ENCODE results near the gene SDHA. TPM values are rescaled to one million over a fixed set of nuclear protein-coding genes. Genes with fewer than 3 reads are reported as not detected.
"Not testable (repeated sequence)": the region's sequence is repeated elsewhere in the genome, so short reads cannot be mapped to it uniquely, and the experiment has no call there.

Gene SDHA
- polyA plus RNA-seq, 2 donors: 43.7 to 63.1 TPM

DNA sequence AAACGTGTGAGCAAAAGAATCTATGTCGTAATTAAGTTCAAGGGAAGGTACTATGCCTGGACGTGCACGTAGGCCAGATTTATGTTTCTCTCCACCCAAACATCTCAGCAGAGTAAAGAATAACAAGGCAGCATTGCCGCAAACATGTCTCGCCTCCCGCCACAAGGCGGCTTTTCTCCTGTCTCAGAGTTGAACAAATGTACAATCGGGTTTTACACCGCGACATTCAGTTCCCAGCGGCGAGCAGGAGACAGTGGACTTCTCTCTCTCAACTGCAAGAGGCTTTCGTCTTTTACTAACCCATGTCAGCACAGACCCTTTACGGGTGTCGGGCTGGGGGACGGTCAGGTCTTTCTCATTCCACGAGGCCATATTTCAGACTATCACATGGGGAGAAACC lies 21.1 kb upstream of the SDHA start:
- not testable (repeated sequence) for H3K4me1 ChIP-seq (ENCODE audit: control insufficient read depth in 2 of 2, insufficient read depth in 2 of 2, low read length in 1 of 2); H3K27me3 ChIP-seq (ENCODE audit: control insufficient read depth in 1 of 2, insufficient read depth in 2 of 2, low read length in 2 of 2); H3K9me3 ChIP-seq (ENCODE audit: control insufficient read depth in 2 of 2, insufficient read depth in 1 of 2, low read depth in 1 of 2, low read length in 1 of 2); H3K4me3 ChIP-seq (ENCODE audit: low read depth in 1 of 2, low read length in 2 of 2); H3K27ac ChIP-seq (ENCODE audit: low read depth in 2 of 2, low read length in 1 of 2); H3K36me3 ChIP-seq (ENCODE audit: control insufficient read depth in 2 of 2, insufficient read depth in 2 of 2, low read length in 1 of 2)
- WGBS, 2 donors: 58 to 67% methylated on average over 18 of the region's 18 CpGs

GRCh38 chr5:197892-198489 lies 20.1 kb upstream of the SDHA start:
- WGBS, 2 donors: 83 to 84% methylated on average over 12 of the region's 12 CpGs
- H3K4me3 ChIP-seq (ENCODE audit: low read depth in 1 of 2, low read length in 2 of 2): no peak overlapping the region
- no peak overlapping the region for H3K27ac ChIP-seq (ENCODE audit: low read depth in 2 of 2, low read length in 1 of 2)

GRCh38 chr5:198516-199196 lies 19.5 kb upstream of the SDHA start:
- Histone ChIP-seq H3K27me3 (ENCODE audit: control insufficient read depth in 1 of 2, insufficient read depth in 2 of 2, low read length in 2 of 2) (no peaks in the 10 kb centered on the region), H3K27ac (ENCODE audit: low read depth in 2 of 2, low read length in 1 of 2) (no peak overlapping the region), H3K36me3 (ENCODE audit: control insufficient read depth in 2 of 2, insufficient read depth in 2 of 2, low read length in 1 of 2) (peaks cover 0 to 5% of the 10 kb centered on the region in 2 donors), H3K9me3 (ENCODE audit: control insufficient read depth in 2 of 2, insufficient read depth in 1 of 2, low read depth in 1 of 2, low read length in 1 of 2) (no peaks in the 10 kb centered on the region), H3K4me3 (ENCODE audit: low read depth in 1 of 2, low read length in 2 of 2) (no peak overlapping the region), H3K4me1 (ENCODE audit: control insufficient read depth in 2 of 2, insufficient read depth in 2 of 2, low read length in 1 of 2) (no peaks in the 10 kb centered on the region)
- 96 to 97% methylated on average over 21 of the region's 21 CpGs for WGBS, 2 donors

More at GRCh38 chr5:197892-198489, 20.1 kb upstream of the SDHA start:
- Histone ChIP-seq H3K4me1 (ENCODE audit: control insufficient read depth in 2 of 2, insufficient read depth in 2 of 2, low read length in 1 of 2) (no peaks in the 10 kb centered on the region), H3K27me3 (ENCODE audit: control insufficient read depth in 1 of 2, insufficient read depth in 2 of 2, low read length in 2 of 2) (no peaks in the 10 kb centered on the region), H3K36me3 (ENCODE audit: control insufficient read depth in 2 of 2, insufficient read depth in 2 of 2, low read length in 1 of 2) (no peaks in the 10 kb centered on the region), H3K9me3 (ENCODE audit: control insufficient read depth in 2 of 2, insufficient read depth in 1 of 2, low read depth in 1 of 2, low read length in 1 of 2) (no peaks in the 10 kb centered on the region)

DNA sequence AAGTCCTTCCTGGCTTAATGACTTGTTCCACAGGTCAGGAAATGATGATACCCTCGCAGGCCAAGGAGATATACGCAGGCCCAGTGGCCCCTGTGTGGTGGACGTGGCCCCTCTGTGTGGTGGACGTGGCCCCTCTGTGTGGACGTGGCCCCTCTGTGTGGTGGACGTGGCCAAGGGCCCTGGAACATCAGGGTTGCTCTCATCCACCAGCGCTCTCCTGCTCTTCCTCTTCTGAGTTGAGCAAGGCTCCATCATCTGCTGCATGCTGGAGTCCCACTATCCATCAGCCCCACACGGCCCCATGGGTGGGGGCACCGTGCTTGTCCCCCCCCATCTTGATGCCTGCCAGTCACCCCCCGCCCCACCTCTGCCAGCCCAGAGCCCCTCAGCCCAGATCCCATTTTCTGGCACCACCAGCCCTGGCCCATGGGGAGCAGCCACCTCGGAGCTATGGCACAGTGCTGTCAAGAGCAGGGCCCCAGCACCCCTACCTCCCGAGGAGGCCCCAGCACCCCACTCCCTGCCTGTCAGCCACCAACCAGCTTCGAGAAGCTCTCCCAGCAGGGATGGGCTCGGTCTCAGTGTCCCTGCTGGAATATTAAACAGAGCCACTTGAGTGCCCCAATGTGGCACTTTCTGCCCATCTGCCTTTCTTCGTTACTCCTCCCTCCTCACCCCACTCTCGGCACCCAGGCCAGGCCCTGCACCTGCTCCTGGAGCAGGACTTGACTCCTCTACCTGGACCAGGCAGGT lies 18.7 kb upstream of the SDHA start:
- H3K4me3 ChIP-seq (ENCODE audit: low read depth in 1 of 2, low read length in 2 of 2): no peak overlapping the region
- no peaks in the 10 kb centered on the region for H3K27me3 ChIP-seq (ENCODE audit: control insufficient read depth in 1 of 2, insufficient read depth in 2 of 2, low read length in 2 of 2)
- H3K36me3 ChIP-seq (ENCODE audit: control insufficient read depth in 2 of 2, insufficient read depth in 2 of 2, low read length in 1 of 2): peaks cover 0 to 11% of the 10 kb centered on the region in 2 donors
- WGBS, 2 donors: 92 to 95% methylated on average over 16 of the region's 16 CpGs
- no peak overlapping the region for H3K27ac ChIP-seq (ENCODE audit: low read depth in 2 of 2, low read length in 1 of 2)
- H3K9me3 ChIP-seq (ENCODE audit: control insufficient read depth in 2 of 2, insufficient read depth in 1 of 2, low read depth in 1 of 2, low read length in 1 of 2): no peaks in the 10 kb centered on the region
- H3K4me1 ChIP-seq (ENCODE audit: control insufficient read depth in 2 of 2, insufficient read depth in 2 of 2, low read length in 1 of 2): no peaks in the 10 kb centered on the region

- no peaks in the 10 kb centered on the region for H3K4me1 ChIP-seq (ENCODE audit: control insufficient read depth in 2 of 2, insufficient read depth in 2 of 2, low read length in 1 of 2)
- WGBS, 2 donors: 88 to 92% methylated on average over 23 of the region's 23 CpGs
- no peaks in the 10 kb centered on the region for H3K27me3 ChIP-seq (ENCODE audit: control insufficient read depth in 1 of 2, insufficient read depth in 2 of 2, low read length in 2 of 2)
Observed at GRCh38 chr5:199950-200645, 18.0 kb upstream of the SDHA start.

GRCh38 chr5:200985-201384 lies 17.1 kb upstream of the SDHA start:
- H3K36me3 ChIP-seq (ENCODE audit: control insufficient read depth in 2 of 2, insufficient read depth in 2 of 2, low read length in 1 of 2): peaks cover 0 to 15% of the 10 kb centered on the region in 2 donors

More at GRCh38 chr5:199950-200645, 18.0 kb upstream of the SDHA start:
- peaks cover 0 to 13% of the 10 kb centered on the region in 2 donors for H3K36me3 ChIP-seq (ENCODE audit: control insufficient read depth in 2 of 2, insufficient read depth in 2 of 2, low read length in 1 of 2)
- H3K4me3 ChIP-seq (ENCODE audit: low read depth in 1 of 2, low read length in 2 of 2): no peak overlapping the region
- no peaks in the 10 kb centered on the region for H3K9me3 ChIP-seq (ENCODE audit: control insufficient read depth in 2 of 2, insufficient read depth in 1 of 2, low read depth in 1 of 2, low read length in 1 of 2)
- H3K27ac ChIP-seq (ENCODE audit: low read depth in 2 of 2, low read length in 1 of 2): no peak overlapping the region

GRCh38 chr5:201672-202071 lies 16.4 kb upstream of the SDHA start:
- H3K4me1 ChIP-seq (ENCODE audit: control insufficient read depth in 2 of 2, insufficient read depth in 2 of 2, low read length in 1 of 2): no peaks in the 10 kb centered on the region
- no peak overlapping the region for H3K27ac ChIP-seq (ENCODE audit: low read depth in 2 of 2, low read length in 1 of 2)
- H3K4me3 ChIP-seq (ENCODE audit: low read depth in 1 of 2, low read length in 2 of 2): no peak overlapping the region
- H3K27me3 ChIP-seq (ENCODE audit: control insufficient read depth in 1 of 2, insufficient read depth in 2 of 2, low read length in 2 of 2): no peaks in the 10 kb centered on the region
- H3K9me3 ChIP-seq (ENCODE audit: control insufficient read depth in 2 of 2, insufficient read depth in 1 of 2, low read depth in 1 of 2, low read length in 1 of 2): no peaks in the 10 kb centered on the region
- WGBS, 2 donors: 91 to 97% methylated on average over 8 of the region's 8 CpGs
- peaks cover 0 to 18% of the 10 kb centered on the region in 2 donors for H3K36me3 ChIP-seq (ENCODE audit: control insufficient read depth in 2 of 2, insufficient read depth in 2 of 2, low read length in 1 of 2)

More at GRCh38 chr5:200985-201384, 17.1 kb upstream of the SDHA start:
- no peaks in the 10 kb centered on the region for H3K9me3 ChIP-seq (ENCODE audit: control insufficient read depth in 2 of 2, insufficient read depth in 1 of 2, low read depth in 1 of 2, low read length in 1 of 2)
- 58% methylated on average over 3 to 4 of the region's 4 CpGs for WGBS, 2 donors
- H3K4me3 ChIP-seq (ENCODE audit: low read depth in 1 of 2, low read length in 2 of 2): no peak overlapping the region
- no peak overlapping the region for H3K27ac ChIP-seq (ENCODE audit: low read depth in 2 of 2, low read length in 1 of 2)
- no peaks in the 10 kb centered on the region for H3K27me3 ChIP-seq (ENCODE audit: control insufficient read depth in 1 of 2, insufficient read depth in 2 of 2, low read length in 2 of 2)
- no peaks in the 10 kb centered on the region for H3K4me1 ChIP-seq (ENCODE audit: control insufficient read depth in 2 of 2, insufficient read depth in 2 of 2, low read length in 1 of 2)

GRCh38 chr5:203246-203930 lies 14.7 kb upstream of the SDHA start:
- Histone ChIP-seq H3K36me3 (ENCODE audit: control insufficient read depth in 2 of 2, insufficient read depth in 2 of 2, low read length in 1 of 2) (peaks cover 0 to 20% of the 10 kb centered on the region in 2 donors), H3K9me3 (ENCODE audit: control insufficient read depth in 2 of 2, insufficient read depth in 1 of 2, low read depth in 1 of 2, low read length in 1 of 2) (no peaks in the 10 kb centered on the region), H3K4me1 (ENCODE audit: control insufficient read depth in 2 of 2, insufficient read depth in 2 of 2, low read length in 1 of 2) (no peaks in the 10 kb centered on the region), H3K27me3 (ENCODE audit: control insufficient read depth in 1 of 2, insufficient read depth in 2 of 2, low read length in 2 of 2) (no peaks in the 10 kb centered on the region), H3K27ac (ENCODE audit: low read depth in 2 of 2, low read length in 1 of 2) (no peak overlapping the region), H3K4me3 (ENCODE audit: low read depth in 1 of 2, low read length in 2 of 2) (no peak overlapping the region)
- WGBS, 2 donors: 91 to 93% methylated on average over 26 of the region's 26 CpGs

GRCh38 chr5:204001-204400 lies 14.1 kb upstream of the SDHA start:
- H3K36me3 ChIP-seq (ENCODE audit: control insufficient read depth in 2 of 2, insufficient read depth in 2 of 2, low read length in 1 of 2): peaks cover 0 to 22% of the 10 kb centered on the region in 2 donors
- no peaks in the 10 kb centered on the region for H3K4me1 ChIP-seq (ENCODE audit: control insufficient read depth in 2 of 2, insufficient read depth in 2 of 2, low read length in 1 of 2)
- no peak overlapping the region for H3K27ac ChIP-seq (ENCODE audit: low read depth in 2 of 2, low read length in 1 of 2)
- WGBS, 2 donors: 89 to 90% methylated on average over 6 of the region's 6 CpGs
- no peaks in the 10 kb centered on the region for H3K27me3 ChIP-seq (ENCODE audit: control insufficient read depth in 1 of 2, insufficient read depth in 2 of 2, low read length in 2 of 2)
- H3K4me3 ChIP-seq (ENCODE audit: low read depth in 1 of 2, low read length in 2 of 2): no peak overlapping the region
- H3K9me3 ChIP-seq (ENCODE audit: control insufficient read depth in 2 of 2, insufficient read depth in 1 of 2, low read depth in 1 of 2, low read length in 1 of 2): no peaks in the 10 kb centered on the region

Data from esophagus (tissue), 2 donors.